Keratinocyte (primary cell): ENCODE results near the gene SLC39A11. TPM values are rescaled to one million over a fixed set of nuclear protein-coding genes. Genes with fewer than 3 reads are reported as not detected.
A peak's percentile ranks its signal among the peaks of the same experiment; 100 is the strongest.

ENCODE experiments used
- DNase-seq: peaks from one replicate; pipeline ENCODE4 v3.0.0-alpha.2; 2011; ENCODE audit warnings: low read depth, missing footprints, low spot score
- FAIRE-seq: peaks from 2 replicates; lab custom pipeline; 2011; peaks lifted over from hg19 to GRCh38; lab: Jason Lieb, UNC
- H2AFZ ChIP-seq: 2 replicates; pipeline ENCODE4 v1.6.0; 2012; ENCODE audit warnings: low read length, control low read depth, inconsistent platforms; ENCODE audit not compliant: control insufficient read depth
- H3K27ac ChIP-seq: 2 replicates; pipeline ENCODE4 v1.5.1; 2011; ENCODE audit warnings: low read length; ENCODE audit not compliant: control insufficient read depth, insufficient read depth
- H3K27me3 ChIP-seq: 3 replicates; pipeline ENCODE4 v1.6.0; 2011; ENCODE audit warnings: low read length; ENCODE audit not compliant: control insufficient read depth, insufficient read depth; ENCODE audit errors: extremely low read depth
- H3K36me3 ChIP-seq, 2 experiments: 2 replicates in 1 of 2; 3 replicates in 1 of 2; pipeline ENCODE4 v1.5.1; 2011; ENCODE audit warnings: low read length in 2 of 2, mild to moderate bottlenecking in 1 of 2; ENCODE audit not compliant: control insufficient read depth in 2 of 2, insufficient read depth in 2 of 2; ENCODE audit errors: extremely low read depth in 1 of 2
- H3K4me1 ChIP-seq: 3 replicates; pipeline ENCODE4 v1.5.1; 2011; ENCODE audit warnings: low read length; ENCODE audit not compliant: control insufficient read depth, insufficient read depth; ENCODE audit errors: extremely low read depth
- H3K4me2 ChIP-seq: 3 replicates; pipeline ENCODE4 v1.6.0; 2011; ENCODE audit warnings: low read depth, low read length; ENCODE audit not compliant: control insufficient read depth, insufficient read depth; ENCODE audit errors: extremely low read depth
- H3K4me3 ChIP-seq, 3 experiments: fragments of 200-600 bp in 1 of 3; sonication (generic) in 1 of 3; 2 replicates in 2 of 3; 3 replicates in 1 of 3; pipeline ENCODE4 v1.5.1; 2011 to 2016; ENCODE audit warnings: low read length in 3 of 3, mild to moderate bottlenecking in 3 of 3, control low read depth in 2 of 3, inconsistent platforms in 1 of 3, low read depth in 1 of 3, mixed read lengths in 1 of 3, mixed run types in 1 of 3, moderate library complexity in 1 of 3; ENCODE audit not compliant: control insufficient read depth in 2 of 3, insufficient read depth in 2 of 3; ENCODE audit errors: extremely low read depth in 1 of 3
- H3K79me2 ChIP-seq: 2 replicates; pipeline ENCODE4 v1.6.0; 2012; ENCODE audit warnings: low read length; ENCODE audit not compliant: control insufficient read depth, insufficient read depth
- H3K9ac ChIP-seq: 3 replicates; pipeline ENCODE4 v1.6.0; 2011; ENCODE audit warnings: low read length; ENCODE audit not compliant: control insufficient read depth, insufficient read depth; ENCODE audit errors: extremely low read depth
- H3K9me1 ChIP-seq: 3 replicates; pipeline ENCODE4 v1.6.0; 2011; ENCODE audit warnings: low read length; ENCODE audit not compliant: control insufficient read depth, insufficient read depth; ENCODE audit errors: extremely low read depth
- H3K9me3 ChIP-seq: 2 replicates; pipeline ENCODE4 v1.5.1; 2012; ENCODE audit warnings: low read depth, low read length; ENCODE audit not compliant: control insufficient read depth
- H4K20me1 ChIP-seq: 3 replicates; pipeline ENCODE4 v1.6.0; 2011; ENCODE audit warnings: low read length; ENCODE audit not compliant: control insufficient read depth, insufficient read depth; ENCODE audit errors: extremely low read depth
- EZH2 ChIP-seq: IDR thresholded peaks from one replicate; pipeline ENCODE4 v1.6.1; 2012; ENCODE audit warnings: inconsistent platforms, mild to moderate bottlenecking, low read length, moderate library complexity
- dilution Hi-C: fragments of 300-500 bp; cut with MboI; formaldehyde crosslinking; loops from one replicate; pipeline ENCODE4 v1.7.0; 2020; ENCODE audit warnings: low sequenced_read_pairs; ENCODE audit not compliant: extremely low pct_ligation_motif_present
- polyA plus RNA-seq, 5 experiments: library from polyadenylated mRNA; depleted of rRNA in 3 of 5; stranded (reverse) in 3 of 5; stranded (forward) in 1 of 5; unstranded in 1 of 5; fragments of >200 nt; gene quantifications; 1 replicate in 1 of 5; 2 replicates in 3 of 5; 3 replicates in 1 of 5; pipeline versions ENCODE4 v1.2.1 to v1.2.3, GENCODE V29; 2011 to 2012; ENCODE audit warnings: missing spikeins in 2 of 5, low read depth in 1 of 5, low replicate concordance in 1 of 5
- TF ChIP-seq, protein P1 (sequence below), 3 experiments: IDR thresholded peaks in 1 of 3; conservative IDR thresholded peaks in 1 of 3; optimal IDR thresholded peaks in 1 of 3; 2 replicates in 2 of 3; 3 replicates in 1 of 3; pipeline versions ENCODE3 to v1.5.1; 2011; ENCODE audit warnings: low read length in 3 of 3, mild to moderate bottlenecking in 3 of 3, moderate library complexity in 2 of 3, control low read depth in 1 of 3, inconsistent platforms in 1 of 3; ENCODE audit not compliant: insufficient read depth in 2 of 3; ENCODE audit errors: extremely low read depth in 1 of 3

SLC39A11 gene
- polyA plus RNA-seq, 1 donor (not counting 4 experiments of a cell fraction or from before 2014, with no cell fraction given), result 11.5 TPM

DNA sequence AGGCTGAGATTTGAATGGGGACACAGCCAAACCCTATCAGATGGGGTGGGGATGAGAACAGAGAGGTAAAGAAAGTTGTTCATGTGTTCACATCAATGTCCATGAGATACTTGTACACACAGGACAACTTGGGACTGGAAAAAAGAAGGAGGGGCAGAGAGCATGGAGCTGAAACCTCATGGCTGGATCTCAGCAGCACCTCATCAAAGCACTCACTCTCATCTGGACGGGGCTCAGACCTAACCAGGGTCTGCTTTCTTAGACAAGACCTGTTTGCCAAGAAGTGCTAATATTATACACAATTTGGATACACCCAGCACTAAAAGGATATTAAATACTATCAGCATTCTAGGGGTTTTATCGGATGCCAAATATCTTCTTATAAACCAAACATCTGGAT is 399.8 kb downstream of the SLC39A11 start:
- Histone ChIP-seq H3K4me3 (no peak overlapping the region), H3K36me3 (no peaks in the 10 kb centered on the region), H3K27ac (no peak overlapping the region), H3K79me2 (no peaks in the 10 kb centered on the region), H3K9ac (no peak overlapping the region), H2AFZ (no peak overlapping the region), H3K4me2 (no peak overlapping the region), H3K27me3 (no peaks in the 10 kb centered on the region), H3K9me1 (peaks cover under 1% of the 10 kb centered on the region), H4K20me1 (no peaks in the 10 kb centered on the region), H3K9me3 (no peaks in the 10 kb centered on the region), H3K4me1 (peaks cover 22% of the 10 kb centered on the region)
- FAIRE-seq (no peak), DNase-seq (no peak)
- dilution Hi-C loops, result no loop called here
- TF ChIP-seq EZH2, result no peak
- TF ChIP-seq, protein P1, sequence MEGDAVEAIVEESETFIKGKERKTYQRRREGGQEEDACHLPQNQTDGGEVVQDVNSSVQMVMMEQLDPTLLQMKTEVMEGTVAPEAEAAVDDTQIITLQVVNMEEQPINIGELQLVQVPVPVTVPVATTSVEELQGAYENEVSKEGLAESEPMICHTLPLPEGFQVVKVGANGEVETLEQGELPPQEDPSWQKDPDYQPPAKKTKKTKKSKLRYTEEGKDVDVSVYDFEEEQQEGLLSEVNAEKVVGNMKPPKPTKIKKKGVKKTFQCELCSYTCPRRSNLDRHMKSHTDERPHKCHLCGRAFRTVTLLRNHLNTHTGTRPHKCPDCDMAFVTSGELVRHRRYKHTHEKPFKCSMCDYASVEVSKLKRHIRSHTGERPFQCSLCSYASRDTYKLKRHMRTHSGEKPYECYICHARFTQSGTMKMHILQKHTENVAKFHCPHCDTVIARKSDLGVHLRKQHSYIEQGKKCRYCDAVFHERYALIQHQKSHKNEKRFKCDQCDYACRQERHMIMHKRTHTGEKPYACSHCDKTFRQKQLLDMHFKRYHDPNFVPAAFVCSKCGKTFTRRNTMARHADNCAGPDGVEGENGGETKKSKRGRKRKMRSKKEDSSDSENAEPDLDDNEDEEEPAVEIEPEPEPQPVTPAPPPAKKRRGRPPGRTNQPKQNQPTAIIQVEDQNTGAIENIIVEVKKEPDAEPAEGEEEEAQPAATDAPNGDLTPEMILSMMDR (optimal IDR thresholded peaks at IDR 0.05 in 1 of 3, IDR thresholded peaks at IDR 0.05 in 1 of 3, conservative IDR thresholded peaks at IDR 0.05 in 1 of 3; ENCODE audit: extremely low read depth in 1 of 3, insufficient read depth in 2 of 3, low read length in 3 of 3), result no peak

DNA sequence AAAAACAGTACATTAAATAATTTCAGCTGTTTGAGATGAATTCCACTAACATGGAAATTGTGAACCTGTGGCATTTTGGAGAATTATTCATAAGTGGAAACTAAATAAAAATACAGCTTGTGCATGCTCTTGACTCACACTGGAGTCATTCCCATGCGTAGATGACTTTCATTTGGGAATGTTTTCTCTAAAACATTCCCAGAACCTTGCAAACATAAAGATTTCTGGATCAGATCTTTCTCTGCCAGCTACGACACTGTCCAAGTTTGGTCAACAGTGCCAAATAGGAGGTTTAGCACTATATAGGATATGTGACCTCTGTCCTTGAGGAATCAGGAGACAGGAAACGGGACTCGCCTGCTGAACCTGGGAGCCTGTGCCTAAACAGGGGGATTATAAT is 400.9 kb downstream of the SLC39A11 start:
- FAIRE-seq, result peak; percentile 53
- Histone ChIP-seq H3K9ac (no peak overlapping the region), H3K4me2 (no peak overlapping the region)

More for the DNA sequence above, 400.9 kb downstream of the SLC39A11 start:
- Histone ChIP-seq H3K9me1 (peaks cover 3% of the 10 kb centered on the region), H2AFZ (no peak overlapping the region), H3K9me3 (no peaks in the 10 kb centered on the region), H4K20me1 (no peaks in the 10 kb centered on the region), H3K4me1 (peaks cover 30% of the 10 kb centered on the region), H3K27me3 (no peaks in the 10 kb centered on the region), H3K4me3 (no peak overlapping the region), H3K27ac (no peak overlapping the region), H3K36me3 (no peaks in the 10 kb centered on the region), H3K79me2 (no peaks in the 10 kb centered on the region)
- no peak for DNase-seq
- TF ChIP-seq, protein P1 (optimal IDR thresholded peaks at IDR 0.05 in 1 of 3, IDR thresholded peaks at IDR 0.05 in 1 of 3, conservative IDR thresholded peaks at IDR 0.05 in 1 of 3; ENCODE audit: extremely low read depth in 1 of 3, insufficient read depth in 2 of 3, low read length in 3 of 3), result no peak
- no peak for TF ChIP-seq EZH2
- dilution Hi-C loops, result no loop called here
